Measurements from ENCODE around the gene SSH3.

The SSH3 gene

DNA sequence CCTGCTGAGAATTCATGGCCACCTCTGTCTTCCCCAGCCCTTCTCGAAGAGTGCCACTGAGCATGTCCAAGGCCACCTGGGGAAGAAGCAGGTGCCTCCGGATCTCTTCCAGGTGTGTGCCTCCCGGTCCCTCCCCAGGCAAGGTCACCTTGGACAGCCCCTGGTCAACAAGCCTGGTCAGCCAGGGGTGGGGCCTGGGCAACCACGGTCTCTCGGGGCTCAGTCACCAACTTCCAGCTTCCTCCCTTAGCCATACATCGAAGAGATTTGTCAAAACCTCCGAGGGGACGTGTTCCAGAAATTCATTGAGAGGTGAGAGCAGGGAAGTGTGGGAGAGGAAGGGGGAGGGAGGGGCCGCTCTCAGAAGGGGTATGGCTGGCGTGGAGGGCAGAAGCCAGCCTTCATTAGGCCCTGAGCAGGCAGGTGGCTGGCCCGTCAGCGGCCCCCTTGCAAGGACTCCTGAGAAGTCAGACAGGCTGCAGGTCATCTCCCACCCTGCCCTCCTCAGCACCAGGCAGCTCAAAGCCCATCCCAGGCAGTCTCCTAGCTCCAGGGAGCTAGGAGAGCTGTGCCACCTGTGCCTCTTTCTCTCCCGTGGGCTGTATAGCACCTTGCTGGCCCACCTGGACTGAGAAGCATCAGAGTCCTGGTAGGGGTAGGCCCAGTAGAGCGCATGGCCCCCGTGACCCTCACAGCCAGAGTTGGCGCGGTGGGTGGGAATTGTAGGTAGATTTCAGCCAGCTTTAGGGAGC lies 23.6 kb upstream of the SSH3 start:
- no peak for DNase-seq (ENCODE audit: low read depth in 3 of 3, low spot score in 1 of 3)

DNA sequence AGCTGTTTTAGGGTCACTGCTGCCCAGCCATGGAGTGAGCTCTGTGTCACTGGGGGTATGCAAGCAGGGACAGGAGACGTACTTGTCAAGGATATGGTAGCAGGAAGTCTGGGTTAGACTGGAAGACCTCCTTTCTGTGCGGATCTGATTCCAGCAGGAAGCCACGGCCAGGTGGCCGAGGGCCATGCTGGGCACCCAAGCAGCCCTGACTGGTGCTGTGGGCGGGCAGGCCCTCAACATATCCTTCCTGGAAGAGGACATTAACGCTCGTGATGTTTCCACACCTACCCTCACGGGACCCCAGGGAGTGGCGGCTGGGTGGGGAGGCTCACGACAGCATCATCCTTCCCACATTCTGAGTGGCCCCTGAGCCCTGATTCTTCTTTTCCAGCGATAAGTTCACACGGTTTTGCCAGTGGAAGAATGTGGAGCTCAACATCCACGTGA lies 23.0 kb upstream of the SSH3 start:
- DNase-seq (ENCODE audit: low read depth in 3 of 3, low spot score in 1 of 3): no peak

GRCh38 chr11:67280788-67281551 lies 22.4 kb upstream of the SSH3 start:
- no peak for DNase-seq (ENCODE audit: low read depth in 3 of 3, low spot score in 1 of 3)

GRCh38 chr11:67281552-67282150 lies 21.7 kb upstream of the SSH3 start:
- no peak for DNase-seq (ENCODE audit: low read depth in 3 of 3, low spot score in 1 of 3)

GRCh38 chr11:67282155-67282875 lies 21.0 kb upstream of the SSH3 start:
- no peak for DNase-seq (ENCODE audit: low read depth in 3 of 3, low spot score in 1 of 3)

DNA sequence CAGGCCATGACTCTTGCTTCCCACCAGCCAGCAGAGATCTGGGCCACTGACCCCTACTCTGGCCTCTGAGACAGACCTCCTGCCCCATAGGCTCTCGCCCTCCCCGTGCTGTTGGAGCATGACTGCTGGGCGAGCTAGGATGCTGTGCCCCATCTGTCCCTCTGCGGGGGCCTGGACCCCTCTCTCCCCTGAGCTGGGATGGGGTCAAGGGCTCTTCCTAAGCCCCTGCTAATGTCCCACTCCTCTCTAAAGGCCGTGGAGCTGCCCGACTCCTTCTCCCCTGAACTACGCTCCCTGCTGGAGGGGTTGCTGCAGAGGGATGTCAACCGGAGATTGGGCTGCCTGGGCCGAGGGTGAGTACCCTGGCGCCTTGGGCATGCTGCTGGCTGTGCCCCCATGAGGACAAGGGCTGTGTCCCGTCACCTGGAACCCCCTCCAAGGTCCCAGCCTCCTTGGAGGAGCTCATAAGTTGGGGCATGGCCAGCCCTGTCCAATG lies 20.4 kb upstream of the SSH3 start:
- DNase-seq (ENCODE audit: low read depth in 3 of 3, low spot score in 1 of 3): no peak

DNA sequence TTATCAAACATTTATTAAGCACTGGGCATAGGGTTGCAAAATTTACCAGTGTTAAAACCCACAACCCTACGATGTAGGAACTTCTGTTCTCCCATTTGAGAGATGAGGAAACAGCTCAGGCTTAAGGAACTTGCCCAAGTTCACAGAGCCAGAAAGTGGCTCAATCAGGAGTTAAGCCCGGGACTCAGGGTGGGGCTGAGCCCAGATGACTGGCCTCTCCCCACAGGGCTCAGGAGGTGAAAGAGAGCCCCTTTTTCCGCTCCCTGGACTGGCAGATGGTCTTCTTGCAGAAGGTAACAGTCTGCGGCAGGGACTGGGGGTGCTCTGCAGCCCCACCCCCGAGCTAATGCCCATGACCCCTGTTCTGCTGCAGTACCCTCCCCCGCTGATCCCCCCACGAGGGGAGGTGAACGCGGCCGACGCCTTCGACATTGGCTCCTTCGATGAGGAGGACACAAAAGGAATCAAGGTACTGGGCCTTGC lies 19.8 kb upstream of the SSH3 start:
- no peak for DNase-seq (ENCODE audit: low read depth in 3 of 3, low spot score in 1 of 3)

GRCh38 chr11:67284811-67285540 lies 18.4 kb upstream of the SSH3 start:
- DNase-seq (ENCODE audit: low read depth in 3 of 3, low spot score in 1 of 3): no peak

- DNase-seq (ENCODE audit: low read depth in 3 of 3, low spot score in 1 of 3): no peak
Observed at GRCh38 chr11:67285541-67286498, 17.5 kb upstream of the SSH3 start.

DNA sequence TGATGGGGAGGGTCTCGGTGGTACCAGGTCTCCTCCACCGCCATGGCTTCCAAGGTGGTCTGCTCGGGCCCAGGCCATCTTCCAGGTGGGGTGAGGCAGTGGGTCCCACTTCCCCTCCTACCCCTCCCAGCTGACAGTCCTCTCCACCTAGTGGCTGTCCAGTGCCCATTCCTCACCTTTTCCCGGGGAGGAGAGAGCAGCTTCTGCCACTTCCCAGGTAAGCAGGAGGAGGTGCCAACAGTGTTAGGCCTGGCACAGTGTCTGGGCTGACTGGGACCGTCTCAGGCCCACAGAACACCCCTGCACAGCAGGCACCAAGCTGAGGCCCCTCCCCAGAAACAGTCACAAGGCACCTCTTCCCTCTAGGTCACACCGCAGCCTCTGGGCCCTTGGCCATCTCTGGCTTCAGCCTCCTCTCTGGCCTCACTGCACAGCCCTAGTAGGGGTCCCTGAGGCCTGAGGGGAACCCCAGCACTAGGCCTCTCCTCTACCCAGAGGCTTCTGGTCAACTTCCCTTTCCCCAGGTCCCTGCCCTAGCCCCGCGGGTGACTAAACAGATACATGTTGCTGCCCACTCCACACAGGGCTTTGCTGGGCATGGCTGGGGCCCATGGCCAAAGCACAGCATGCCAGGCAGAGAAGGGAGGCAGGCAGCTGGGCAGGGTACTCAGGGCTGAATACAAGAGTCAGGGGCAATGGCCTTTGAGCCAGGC lies 16.6 kb upstream of the SSH3 start:
- no peak for DNase-seq (ENCODE audit: low read depth in 3 of 3, low spot score in 1 of 3)

DNA sequence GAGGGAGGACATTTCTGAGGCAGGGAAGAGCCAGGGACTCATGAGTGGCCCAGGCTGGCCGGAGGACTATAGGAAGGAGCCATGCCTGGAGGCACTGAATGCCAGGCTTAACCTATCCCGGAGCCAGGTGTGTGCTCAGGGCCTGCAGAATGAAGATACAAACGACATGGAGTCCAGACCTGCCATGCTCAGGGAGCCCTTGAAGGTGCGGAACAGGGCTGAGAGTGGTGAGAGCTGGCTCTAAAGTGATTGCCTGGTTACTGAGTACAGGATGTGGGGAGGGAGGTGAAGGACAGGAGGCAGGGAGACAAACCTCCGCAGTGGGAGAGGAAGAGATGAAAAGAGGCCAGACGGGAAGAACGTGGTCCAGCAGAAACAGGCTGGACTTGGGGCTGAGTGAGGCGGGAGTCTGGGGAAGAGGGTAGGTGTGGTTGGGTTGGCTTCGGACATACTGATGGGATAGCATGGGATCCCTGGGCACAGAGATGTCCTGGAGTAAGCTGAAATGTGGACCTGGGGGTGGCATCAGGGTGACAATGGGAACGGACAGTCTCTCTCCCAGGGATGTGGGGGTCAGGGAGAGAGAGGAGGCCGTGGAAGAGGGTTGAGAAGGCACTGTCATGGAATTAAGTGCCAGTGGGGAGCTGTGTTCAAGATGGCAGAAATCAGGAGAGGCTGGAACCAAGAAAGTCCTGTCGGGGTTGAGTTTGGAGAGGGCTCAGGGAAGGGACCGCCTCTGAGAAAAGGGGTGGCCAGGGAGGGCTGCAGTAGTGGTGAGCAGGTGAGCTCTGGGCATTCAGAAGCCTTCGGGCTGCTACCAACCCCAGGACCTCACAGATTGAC lies 15.8 kb upstream of the SSH3 start:
- DNase-seq (ENCODE audit: low read depth in 3 of 3, low spot score in 1 of 3): no peak

GRCh38 chr11:67288198-67288451 lies 15.2 kb upstream of the SSH3 start:
- no peak for DNase-seq (ENCODE audit: low read depth in 3 of 3, low spot score in 1 of 3)

GRCh38 chr11:67288452-67289225 lies 14.7 kb upstream of the SSH3 start:
- DNase-seq (ENCODE audit: low read depth in 3 of 3, low spot score in 1 of 3): peak; percentile 72 to 80 (median 79)

- DNase-seq (ENCODE audit: low read depth in 3 of 3, low spot score in 1 of 3): no peak
Observed at GRCh38 chr11:67289226-67289650, 14.1 kb upstream of the SSH3 start, which contains the start of gene ANKRD13D. Gene ANKRD13D, plus strand, starts transcription at chr11:67289303. Its CDS starts 158 bp downstream, at chr11:67289461.

DNA sequence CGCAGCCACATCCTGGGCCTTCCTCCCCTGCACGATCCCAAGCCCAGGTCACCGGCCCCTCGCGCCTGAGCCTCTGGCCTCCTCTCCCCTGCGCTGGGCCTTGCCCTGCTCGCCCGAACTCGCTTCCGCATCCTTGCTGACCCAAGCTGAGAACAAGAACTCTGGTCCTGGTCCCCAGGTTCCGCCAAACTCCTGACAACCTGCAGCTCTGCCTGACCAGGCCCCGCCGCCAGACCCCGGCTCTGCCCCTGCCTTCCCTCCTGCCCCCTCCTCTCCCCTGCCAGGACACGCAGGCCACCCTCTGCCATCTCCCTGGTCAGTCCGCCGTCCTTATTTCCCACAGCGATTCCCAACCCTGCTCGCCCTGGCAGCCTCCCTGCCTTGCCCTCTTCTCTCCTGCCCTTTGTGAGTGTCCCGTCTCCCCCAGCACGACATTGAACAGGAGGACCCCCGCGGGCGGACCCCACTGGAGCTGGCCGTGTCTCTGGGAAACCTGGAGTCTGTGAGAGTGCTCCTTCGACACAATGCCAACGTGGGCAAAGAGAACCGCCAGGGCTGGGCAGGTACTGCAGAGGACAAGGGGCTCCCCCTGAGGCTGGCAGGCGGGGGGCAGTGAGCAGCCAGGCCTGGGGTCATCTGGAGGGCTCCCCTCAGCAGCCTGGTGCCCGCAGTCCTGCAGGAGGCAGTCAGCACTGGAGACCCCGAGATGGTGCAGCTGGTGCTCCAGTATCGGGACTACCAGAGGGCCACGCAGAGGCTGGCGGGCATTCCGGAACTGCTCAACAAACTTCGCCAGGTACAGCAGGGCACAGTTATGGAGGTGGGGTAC lies 13.5 kb upstream of the SSH3 start:
- DNase-seq (ENCODE audit: low read depth in 3 of 3, low spot score in 1 of 3): no peak

DNA sequence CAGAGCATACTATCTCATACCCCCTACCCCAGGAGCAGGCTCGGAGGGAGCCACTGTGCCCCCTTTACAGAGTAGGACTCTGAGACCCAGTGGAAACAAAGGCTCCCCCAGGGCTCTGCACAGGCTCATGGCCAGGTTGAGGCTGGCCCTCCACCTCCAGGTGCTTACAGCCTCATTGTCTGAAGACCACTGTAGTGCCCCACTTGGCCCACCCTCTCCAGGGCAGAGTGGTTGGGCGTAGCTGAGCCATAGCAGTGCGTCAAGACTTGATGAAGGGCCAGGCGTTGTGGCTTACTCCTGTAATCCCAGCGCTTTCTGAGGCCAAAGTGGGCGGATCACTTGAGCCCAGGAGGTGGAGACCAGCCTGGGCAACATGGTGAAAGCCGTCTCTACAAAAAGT lies 12.5 kb upstream of the SSH3 start:
- DNase-seq (ENCODE audit: low read depth in 3 of 3, low spot score in 1 of 3): no peak

All from stimulated activated CD4-positive, alpha-beta T cell treated with anti-CD3 and anti-CD28 coated beads, TNF-alpha, amount 100 ng/mL, for 1 hour (primary cell).